H54 (cell line): ENCODE results near the gene POC1A.

Experiments
- DNase-seq: peaks from one replicate; pipeline ENCODE4 v3.0.0; 2011; ENCODE audit warnings: low spot score, mixed read lengths; ENCODE audit not compliant: insufficient read length
- FAIRE-seq: peaks from 3 replicates; lab custom pipeline; 2011; peaks lifted over from hg19 to GRCh38; lab: Jason Lieb, UNC
- POLR2A ChIP-seq: IDR thresholded peaks from 2 replicates; pipeline ENCODE4 v1.6.1; 2011; ENCODE audit warnings: low read depth, mild to moderate bottlenecking, low read length

POC1A gene

DNA sequence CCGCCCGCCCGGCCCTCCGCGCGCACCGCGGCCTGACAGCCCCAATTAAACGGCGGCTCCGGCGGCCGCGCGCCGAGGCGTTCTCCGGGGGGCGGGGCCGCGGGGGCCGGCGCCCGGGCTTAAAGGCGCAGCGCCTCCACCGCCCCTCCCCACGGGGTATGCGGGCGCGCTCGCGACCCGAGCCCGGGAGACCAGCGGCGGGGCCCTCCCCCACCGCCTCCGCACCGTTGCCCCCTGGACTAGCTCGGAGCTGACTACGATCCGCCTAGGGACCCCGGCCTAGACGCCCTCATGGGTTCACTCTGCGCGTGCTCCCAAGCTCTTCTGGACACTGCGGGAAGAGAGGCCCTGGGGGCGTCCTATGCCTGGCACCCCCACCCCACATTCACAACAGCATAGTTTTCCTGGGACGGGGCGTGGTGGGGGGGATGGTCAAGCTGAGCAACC lies 97.7 kb downstream of the POC1A start, which contains the start of gene DUSP7:
Gene DUSP7, minus strand, starts transcription at position 51 of the 447 bp plus-strand sequence. CDS start 205 bp downstream, outside the sequence.
- peak; percentile 59 for DNase-seq
- no peak for FAIRE-seq
- TF ChIP-seq POLR2A: no peak

- TF ChIP-seq POLR2A: no peak
- DNase-seq: peak; percentile 45
- FAIRE-seq: no peak
Measured at GRCh38 chr3:52055537-52056351, 98.5 kb downstream of the POC1A start.

DNA sequence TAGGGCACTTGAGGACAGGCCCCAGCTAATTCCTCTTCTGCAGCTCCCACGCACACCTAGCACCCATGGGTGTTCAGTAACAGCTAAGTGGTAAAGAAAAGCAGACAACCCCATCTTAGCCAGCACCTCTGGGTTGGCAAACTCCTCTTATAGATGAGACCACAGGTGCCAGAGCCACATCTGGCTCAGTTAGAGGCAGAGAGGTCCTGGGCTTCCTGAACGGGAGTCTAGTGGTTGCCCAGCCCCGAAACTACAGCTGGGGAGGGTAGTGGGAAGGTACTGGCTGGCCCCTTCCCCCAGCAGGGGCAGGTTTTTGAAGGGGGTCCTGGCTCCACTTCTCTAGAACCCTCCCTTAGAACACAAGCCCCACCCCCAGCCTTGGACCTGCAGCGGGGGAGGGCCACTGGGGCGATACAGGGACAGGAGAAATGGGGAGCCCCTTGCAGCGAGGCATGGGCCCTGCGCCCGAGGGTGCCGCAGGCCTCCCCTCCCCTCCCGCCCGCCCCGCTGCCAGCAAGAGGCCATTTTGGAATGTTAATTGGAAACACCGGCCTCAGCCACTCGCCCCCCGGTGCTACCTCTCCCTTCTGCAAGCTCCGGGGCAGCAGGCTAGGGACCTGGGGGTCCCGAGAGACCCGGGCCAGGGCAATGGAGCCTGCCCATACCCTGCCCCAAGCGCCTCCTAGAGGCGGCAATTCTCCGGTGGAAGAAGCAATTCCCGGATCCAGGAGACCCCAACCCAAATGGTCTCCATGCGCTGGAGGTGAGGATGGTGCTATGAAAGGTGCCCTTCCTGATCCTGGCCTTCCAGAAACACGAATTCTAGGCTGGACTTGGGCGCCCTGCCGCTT lies 99.3 kb downstream of the POC1A start:
- no peak for TF ChIP-seq POLR2A
- no peak for DNase-seq

GRCh38 chr3:52053307-52054304 lies 100.6 kb downstream of the POC1A start:
- no peak for DNase-seq
- FAIRE-seq: no peak
- no peak for TF ChIP-seq POLR2A

More for the DNA sequence above, 99.3 kb downstream of the POC1A start:
- no peak for FAIRE-seq

DNA sequence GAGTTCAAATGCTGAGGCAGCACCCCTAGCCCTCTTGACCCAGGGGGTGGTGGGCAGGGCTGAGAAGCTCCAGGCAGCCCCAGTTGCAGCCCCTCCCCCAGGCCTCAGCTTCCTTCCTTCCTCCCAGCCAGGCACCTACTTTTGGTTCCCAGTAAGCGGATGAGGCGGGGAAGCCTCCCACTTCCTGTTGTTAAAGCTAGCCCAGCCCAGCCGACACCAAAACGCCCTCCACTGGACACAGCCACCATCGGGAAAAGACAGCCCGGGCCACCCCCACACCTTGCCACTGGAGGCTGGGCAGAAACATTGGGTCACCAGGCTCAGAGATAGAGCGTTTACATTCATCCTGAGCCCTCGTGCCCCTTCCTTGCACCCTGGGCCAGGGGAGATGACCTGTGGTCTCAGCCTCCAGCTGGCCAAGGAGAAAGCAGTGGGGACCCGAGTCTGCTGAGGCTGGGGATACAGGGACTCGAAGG lies 101.4 kb downstream of the POC1A start:
- peak; percentile 14; the same call in 1 of the 2 replicates for TF ChIP-seq POLR2A
- DNase-seq (peak; percentile 83), FAIRE-seq (no peak)

- FAIRE-seq (no peak), DNase-seq (no peak)
- no peak for TF ChIP-seq POLR2A
Measured at GRCh38 chr3:52051444-52051843, 102.8 kb downstream of the POC1A start.

- no peak for TF ChIP-seq POLR2A
- DNase-seq (no peak), FAIRE-seq (no peak)
Measured at GRCh38 chr3:52050571-52050970, 103.7 kb downstream of the POC1A start.

- no peak for TF ChIP-seq POLR2A
- FAIRE-seq (no peak), DNase-seq (no peak)
Measured at GRCh38 chr3:52049503-52049902, 104.7 kb downstream of the POC1A start.

GRCh38 chr3:52047295-52047960 lies 106.8 kb downstream of the POC1A start:
- FAIRE-seq: no peak

GRCh38 chr3:52046902-52047239 lies 107.4 kb downstream of the POC1A start:
- DNase-seq (no peak), FAIRE-seq (no peak)
- TF ChIP-seq POLR2A: no peak

More at GRCh38 chr3:52047295-52047960, 106.8 kb downstream of the POC1A start:
- peak; percentile 50 for DNase-seq
- peak; percentile 47 for TF ChIP-seq POLR2A

DNA sequence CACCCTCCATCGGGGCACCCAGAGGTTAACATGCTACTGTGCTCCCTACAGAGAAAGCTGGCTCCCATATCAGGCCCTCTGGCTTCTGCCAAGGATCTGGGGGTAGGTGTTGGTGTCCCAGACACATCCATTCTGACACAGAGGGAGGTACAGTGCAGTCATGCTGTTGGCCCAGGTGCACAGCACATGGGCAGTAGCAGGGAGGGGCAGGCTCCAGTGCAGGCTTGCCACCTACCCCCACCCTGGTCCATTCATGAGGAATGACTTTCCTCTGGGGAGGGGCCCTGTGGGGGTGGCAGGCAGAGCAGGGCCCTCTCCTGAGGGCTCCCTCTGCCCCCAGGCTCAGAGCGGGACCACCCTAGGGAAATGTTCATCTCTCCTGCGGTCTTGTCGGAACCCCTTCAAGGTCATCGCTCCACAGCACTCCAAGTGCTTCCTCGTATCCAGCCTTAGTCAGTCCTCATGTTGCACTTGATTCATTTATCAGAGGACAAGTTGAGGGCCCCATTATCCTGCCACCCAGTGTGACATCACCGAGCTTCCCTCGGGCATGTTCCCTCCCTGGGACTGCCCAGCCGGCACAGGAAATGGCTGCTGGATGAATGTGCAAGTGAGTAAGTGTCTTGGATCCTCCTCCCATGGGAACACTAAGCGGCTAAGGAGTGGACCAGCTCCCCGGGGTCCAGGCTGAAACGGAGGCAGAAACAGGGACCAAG lies 107.9 kb downstream of the POC1A start:
- FAIRE-seq (peak; percentile 90), DNase-seq (peak; percentile 95)
- peak; percentile 61 for TF ChIP-seq POLR2A
